DND-41 (cell line): Measurements from ENCODE around the gene BCAS3.

Source experiments
- EZH2 ChIP-seq: IDR thresholded peaks from 3 replicates; pipeline ENCODE4 v1.6.1; 2012; ENCODE audit warnings: borderline replicate concordance, low read depth, mild to moderate bottlenecking, moderate library complexity, low read length, inconsistent platforms; ENCODE audit not compliant: severe bottlenecking
- TF ChIP-seq, protein P1 (sequence below): IDR thresholded peaks from 2 replicates; pipeline ENCODE4 v1.5.1; 2012; ENCODE audit warnings: borderline replicate concordance, low read length, moderate library complexity, mild to moderate bottlenecking; ENCODE audit not compliant: poor library complexity, severe bottlenecking; ENCODE audit errors: extremely low read depth

GRCh38 chr17:61409301-61410112 is 731.9 kb downstream of the BCAS3 start:
- TF ChIP-seq, protein P1, sequence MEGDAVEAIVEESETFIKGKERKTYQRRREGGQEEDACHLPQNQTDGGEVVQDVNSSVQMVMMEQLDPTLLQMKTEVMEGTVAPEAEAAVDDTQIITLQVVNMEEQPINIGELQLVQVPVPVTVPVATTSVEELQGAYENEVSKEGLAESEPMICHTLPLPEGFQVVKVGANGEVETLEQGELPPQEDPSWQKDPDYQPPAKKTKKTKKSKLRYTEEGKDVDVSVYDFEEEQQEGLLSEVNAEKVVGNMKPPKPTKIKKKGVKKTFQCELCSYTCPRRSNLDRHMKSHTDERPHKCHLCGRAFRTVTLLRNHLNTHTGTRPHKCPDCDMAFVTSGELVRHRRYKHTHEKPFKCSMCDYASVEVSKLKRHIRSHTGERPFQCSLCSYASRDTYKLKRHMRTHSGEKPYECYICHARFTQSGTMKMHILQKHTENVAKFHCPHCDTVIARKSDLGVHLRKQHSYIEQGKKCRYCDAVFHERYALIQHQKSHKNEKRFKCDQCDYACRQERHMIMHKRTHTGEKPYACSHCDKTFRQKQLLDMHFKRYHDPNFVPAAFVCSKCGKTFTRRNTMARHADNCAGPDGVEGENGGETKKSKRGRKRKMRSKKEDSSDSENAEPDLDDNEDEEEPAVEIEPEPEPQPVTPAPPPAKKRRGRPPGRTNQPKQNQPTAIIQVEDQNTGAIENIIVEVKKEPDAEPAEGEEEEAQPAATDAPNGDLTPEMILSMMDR, result no peak
- no peak for TF ChIP-seq EZH2
